ENCODE results near the gene DYNLT4. TPM values are rescaled to one million over a fixed set of nuclear protein-coding genes. Genes with fewer than 3 reads are reported as not detected.

The DYNLT4 gene
- total and polyA plus RNA-seq, 2 of the 13 experiments (the other 11 are each of a cell fraction or from before 2014, with no cell fraction given): 0.77 TPM; not detected in 1

- TF ChIP-seq ATF1 (CRISPR knock-in tag; IDR thresholded peaks at IDR 0.05) (no peak), ZNF672 (CRISPR knock-in tag; IDR thresholded peaks at IDR 0.05) (no peak), BHLHE40 (IDR thresholded peaks at IDR 0.05; ENCODE audit: low read length) (no peak), SRY (CRISPR knock-in tag; IDR thresholded peaks at IDR 0.05) (no peak), ZBTB20 (CRISPR knock-in tag; IDR thresholded peaks at IDR 0.05; ENCODE audit: borderline replicate concordance, low read depth) (no peak), ONECUT2 (CRISPR knock-in tag; IDR thresholded peaks at IDR 0.05) (no peak), ZNF501 (CRISPR knock-in tag; IDR thresholded peaks at IDR 0.05) (peak; percentile 78; the same call in 1 of the 2 replicates), ERF (CRISPR knock-in tag; IDR thresholded peaks at IDR 0.05) (peak; percentile 51; the same call in 1 of the 2 replicates), ZNF503 (CRISPR knock-in tag; IDR thresholded peaks at IDR 0.05) (no peak)
- TF ChIP-seq, protein P1, sequence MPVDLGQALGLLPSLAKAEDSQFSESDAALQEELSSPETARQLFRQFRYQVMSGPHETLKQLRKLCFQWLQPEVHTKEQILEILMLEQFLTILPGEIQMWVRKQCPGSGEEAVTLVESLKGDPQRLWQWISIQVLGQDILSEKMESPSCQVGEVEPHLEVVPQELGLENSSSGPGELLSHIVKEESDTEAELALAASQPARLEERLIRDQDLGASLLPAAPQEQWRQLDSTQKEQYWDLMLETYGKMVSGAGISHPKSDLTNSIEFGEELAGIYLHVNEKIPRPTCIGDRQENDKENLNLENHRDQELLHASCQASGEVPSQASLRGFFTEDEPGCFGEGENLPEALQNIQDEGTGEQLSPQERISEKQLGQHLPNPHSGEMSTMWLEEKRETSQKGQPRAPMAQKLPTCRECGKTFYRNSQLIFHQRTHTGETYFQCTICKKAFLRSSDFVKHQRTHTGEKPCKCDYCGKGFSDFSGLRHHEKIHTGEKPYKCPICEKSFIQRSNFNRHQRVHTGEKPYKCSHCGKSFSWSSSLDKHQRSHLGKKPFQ (CRISPR knock-in tag; IDR thresholded peaks at IDR 0.05; ENCODE audit: insufficient replicate concordance): no peak
- TF ChIP-seq, protein P2, sequence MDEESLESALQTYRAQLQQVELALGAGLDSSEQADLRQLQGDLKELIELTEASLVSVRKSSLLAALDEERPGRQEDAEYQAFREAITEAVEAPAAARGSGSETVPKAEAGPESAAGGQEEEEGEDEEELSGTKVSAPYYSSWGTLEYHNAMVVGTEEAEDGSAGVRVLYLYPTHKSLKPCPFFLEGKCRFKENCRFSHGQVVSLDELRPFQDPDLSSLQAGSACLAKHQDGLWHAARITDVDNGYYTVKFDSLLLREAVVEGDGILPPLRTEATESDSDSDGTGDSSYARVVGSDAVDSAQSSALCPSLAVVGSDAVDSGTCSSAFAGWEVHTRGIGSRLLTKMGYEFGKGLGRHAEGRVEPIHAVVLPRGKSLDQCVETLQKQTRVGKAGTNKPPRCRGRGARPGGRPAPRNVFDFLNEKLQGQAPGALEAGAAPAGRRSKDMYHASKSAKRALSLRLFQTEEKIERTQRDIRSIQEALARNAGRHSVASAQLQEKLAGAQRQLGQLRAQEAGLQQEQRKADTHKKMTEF (CRISPR knock-in tag; IDR thresholded peaks at IDR 0.05): peak; percentile 72; the same call in 1 of the 2 replicates
Observed at GRCh38 chr1:44786138-44786840, 20.9 kb downstream of the DYNLT4 start (continued).
